Mucosa of descending colon (tissue), 3 donors: ENCODE data around the gene SAMD4A. TPM values are rescaled to one million over a fixed set of nuclear protein-coding genes. Genes with fewer than 3 reads are reported as not detected.

Source experiments
- ATAC-seq: fragments of 200-7000 bp; cut with Tn5 transposase; one replicate; pipeline ENCODE4 v1.9.1; 2020; ENCODE audit warnings: mild to moderate bottlenecking, moderate library complexity
- DNase-seq, 3 donors: peaks; one replicate each; pipeline ENCODE4 v3.0.0-alpha.2; 2020
- H3K36me3 ChIP-seq: fragments of 200-600 bp; one replicate; pipeline ENCODE4 v1.8.0; 2021; ENCODE audit warnings: low read depth, mild to moderate bottlenecking
- H3K4me1 ChIP-seq: fragments of 200-600 bp; one replicate; pipeline ENCODE4 v1.8.0; 2021; ENCODE audit warnings: low read depth, mild to moderate bottlenecking
- H3K4me3 ChIP-seq: fragments of 200-600 bp; one replicate; pipeline ENCODE4 v1.8.0; 2021; ENCODE audit warnings: mild to moderate bottlenecking
- H3K9me3 ChIP-seq: fragments of 200-600 bp; one replicate; pipeline ENCODE4 v1.8.0; 2021; ENCODE audit warnings: mild to moderate bottlenecking
- intact Hi-C, 2 donors: fragments of 100-400 bp; cut with DNase I in 1 of 2; cut with micrococcal nuclease in 1 of 2; formaldehyde crosslinking; loops; one replicate each; pipeline versions ENCODE4 v1.11.0 to v1.11.1; 2022; cut with DNase I, micrococcal nuclease
- total RNA-seq, 3 donors: library from RNA; stranded (reverse); fragmentation: NEBNext Ultra II Directional in 2 of 3; extraction: Animal tissue kit (Norgen Biotek cat#: 25700) in 2 of 3; gene quantifications; one replicate each; pipeline versions ENCODE4 v1.2.1 to v1.2.4, GENCODE V29; 2021 to 2023
- TF ChIP-seq, protein P1 (sequence below): fragments of 200-600 bp; IDR thresholded peaks from one replicate; pipeline ENCODE4 v1.8.0; 2022; ENCODE audit warnings: antibody characterized with exemption, mild to moderate bottlenecking
- donor health status: DM: no; HTN: no; CAD: no; lungs with moderate emphysema.
- donor health status: DM: no; HTN: no; CAD: no.
- donor health status: DM: no; HTN: yes; CAD: no.

The SAMD4A gene
- total RNA-seq, 3 donors from 2014 or later = 14.7 to 82.1 (median 16.5) TPM

DNA sequence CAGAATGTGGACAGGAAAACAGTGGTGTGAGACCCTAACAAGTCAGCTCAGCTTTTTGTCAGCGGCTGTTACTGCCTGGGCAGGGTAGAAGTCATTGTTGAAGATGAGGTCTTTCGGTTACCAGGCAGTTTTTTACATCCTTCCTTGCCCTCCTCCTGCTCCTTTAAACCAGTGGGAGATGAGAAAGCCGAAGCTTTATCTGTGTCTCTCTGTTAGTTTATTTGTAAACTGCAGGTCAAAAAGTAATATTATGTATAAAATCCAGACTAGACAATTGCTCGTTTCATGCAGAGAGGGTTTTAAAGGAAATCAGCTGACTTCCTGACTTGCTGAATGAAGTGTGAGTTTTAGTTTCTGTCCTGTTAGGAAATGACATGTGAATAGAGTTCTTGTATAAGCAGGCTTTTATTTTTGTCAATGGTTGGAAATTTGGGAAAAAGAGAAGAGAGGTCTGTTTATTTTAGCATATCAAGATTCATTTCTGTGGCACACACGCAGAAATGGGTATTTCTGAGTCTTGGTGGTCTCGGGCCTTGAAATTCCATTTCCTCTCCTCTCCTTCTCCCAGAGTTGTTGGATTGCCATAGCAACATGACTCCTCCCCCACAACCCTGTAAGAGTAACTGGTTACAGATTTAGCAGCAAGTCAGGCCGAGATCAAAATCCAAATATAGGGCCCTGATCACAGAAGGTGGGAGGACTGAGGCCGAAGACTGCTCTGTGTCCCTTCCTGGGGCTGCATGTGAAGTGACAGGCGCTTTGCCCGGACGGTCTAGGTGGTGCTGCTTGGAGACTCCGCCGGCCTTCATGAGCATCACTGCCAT lies 60.8 kb downstream of the SAMD4A start:
- intact Hi-C loops = no loop called here
- Histone ChIP-seq H3K4me1 (no peaks in the 10 kb centered on the region), H3K9me3 (no peaks in the 10 kb centered on the region), H3K4me3 (no peak overlapping the region), H3K36me3 (no peaks in the 10 kb centered on the region)
- DNase-seq (peak in 1 of 3 donors; percentile 45), ATAC-seq (peak; percentile 62)
- TF ChIP-seq, protein P1, sequence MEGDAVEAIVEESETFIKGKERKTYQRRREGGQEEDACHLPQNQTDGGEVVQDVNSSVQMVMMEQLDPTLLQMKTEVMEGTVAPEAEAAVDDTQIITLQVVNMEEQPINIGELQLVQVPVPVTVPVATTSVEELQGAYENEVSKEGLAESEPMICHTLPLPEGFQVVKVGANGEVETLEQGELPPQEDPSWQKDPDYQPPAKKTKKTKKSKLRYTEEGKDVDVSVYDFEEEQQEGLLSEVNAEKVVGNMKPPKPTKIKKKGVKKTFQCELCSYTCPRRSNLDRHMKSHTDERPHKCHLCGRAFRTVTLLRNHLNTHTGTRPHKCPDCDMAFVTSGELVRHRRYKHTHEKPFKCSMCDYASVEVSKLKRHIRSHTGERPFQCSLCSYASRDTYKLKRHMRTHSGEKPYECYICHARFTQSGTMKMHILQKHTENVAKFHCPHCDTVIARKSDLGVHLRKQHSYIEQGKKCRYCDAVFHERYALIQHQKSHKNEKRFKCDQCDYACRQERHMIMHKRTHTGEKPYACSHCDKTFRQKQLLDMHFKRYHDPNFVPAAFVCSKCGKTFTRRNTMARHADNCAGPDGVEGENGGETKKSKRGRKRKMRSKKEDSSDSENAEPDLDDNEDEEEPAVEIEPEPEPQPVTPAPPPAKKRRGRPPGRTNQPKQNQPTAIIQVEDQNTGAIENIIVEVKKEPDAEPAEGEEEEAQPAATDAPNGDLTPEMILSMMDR = no peak

DNA sequence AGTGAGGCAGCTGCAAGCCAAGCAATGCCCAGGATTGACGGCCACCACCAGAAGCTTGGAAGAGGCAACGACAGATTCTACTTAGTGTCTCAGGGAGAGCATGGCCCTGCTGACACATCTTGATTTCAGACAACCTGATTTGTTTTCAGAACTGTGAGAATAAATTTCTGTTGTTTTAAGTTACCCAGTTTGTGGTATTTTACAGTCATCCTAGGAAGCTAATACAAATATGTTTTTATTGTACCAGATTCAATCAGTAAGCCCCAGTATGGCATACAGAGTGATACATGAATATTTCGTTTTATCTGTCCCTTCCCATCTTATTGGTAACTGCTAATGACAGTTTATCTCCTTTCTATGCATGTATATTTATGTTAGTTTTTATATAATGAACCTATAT lies 62.3 kb downstream of the SAMD4A start:
- ATAC-seq (no peak), DNase-seq (no peak)
- H3K4me1 ChIP-seq = no peaks in the 10 kb centered on the region
- H3K9me3 ChIP-seq = no peaks in the 10 kb centered on the region
- no peak overlapping the region for H3K4me3 ChIP-seq
- TF ChIP-seq, protein P1 = no peak
- no peaks in the 10 kb centered on the region for H3K36me3 ChIP-seq
- intact Hi-C loops = no loop called here

DNA sequence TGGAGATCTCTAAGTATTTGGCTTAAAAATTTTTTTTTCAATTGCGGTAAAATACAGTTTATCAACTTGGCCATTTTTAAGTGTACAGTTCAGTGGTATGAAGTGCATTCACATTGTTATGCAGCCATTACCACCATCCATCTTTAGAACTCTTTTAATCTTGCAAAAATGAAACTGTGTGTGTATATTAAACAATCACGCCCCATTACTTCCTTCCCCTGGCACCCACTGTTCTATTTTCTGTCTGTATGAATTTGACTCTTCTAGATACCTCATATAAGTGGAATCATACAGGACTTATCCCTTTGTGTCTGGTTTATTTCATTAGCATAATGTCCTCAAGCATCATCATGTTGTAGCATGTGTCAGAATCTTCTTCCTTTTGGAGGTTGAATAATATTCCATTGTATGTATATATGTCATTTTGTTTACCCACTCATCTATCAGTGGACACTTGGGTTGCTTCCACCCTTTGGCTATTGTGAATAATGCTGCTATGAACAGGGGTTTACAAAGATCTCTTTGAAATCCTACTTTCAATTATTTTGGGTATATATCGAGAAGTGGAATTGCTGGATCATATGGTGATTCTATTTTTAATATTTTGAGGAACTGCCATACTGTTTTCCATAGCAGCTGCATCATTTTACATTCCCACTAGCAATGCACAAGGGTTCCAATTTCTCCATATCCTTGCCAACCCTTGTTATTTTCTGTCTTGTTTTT lies 62.9 kb downstream of the SAMD4A start:
- H3K36me3 ChIP-seq = no peaks in the 10 kb centered on the region
- no peaks in the 10 kb centered on the region for H3K4me1 ChIP-seq
- DNase-seq (no peak), ATAC-seq (no peak)
- H3K9me3 ChIP-seq = no peaks in the 10 kb centered on the region
- intact Hi-C loops = loop anchor here in 1 of 2 donors (10.0 kb wide), 1 partner anchor 55 kb away; no protein-coding TSS in a partner anchor
- TF ChIP-seq, protein P1 = no peak
- H3K4me3 ChIP-seq = no peak overlapping the region

DNA sequence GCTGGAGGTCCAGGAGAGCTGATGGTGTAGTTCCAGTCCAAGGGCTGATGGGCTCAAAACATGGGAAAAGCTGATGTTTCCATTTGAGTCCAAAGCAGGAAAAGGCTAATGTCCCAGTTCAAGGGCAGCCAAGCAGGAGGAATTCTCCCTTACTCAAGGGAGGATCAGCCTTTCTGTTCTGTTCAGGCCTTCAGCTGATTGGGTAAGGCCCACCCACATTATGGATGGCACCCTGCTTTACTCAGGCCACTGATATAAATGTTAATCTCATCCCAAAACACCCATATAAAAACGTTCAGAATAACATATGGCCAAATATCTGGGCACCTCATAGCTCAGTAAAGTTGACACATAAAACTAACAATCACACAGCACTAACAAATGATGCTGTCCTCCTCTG lies 64.1 kb downstream of the SAMD4A start:
- no peaks in the 10 kb centered on the region for H3K9me3 ChIP-seq
- ATAC-seq = no peak
- DNase-seq = no peak
- H3K4me3 ChIP-seq = no peak overlapping the region
- H3K4me1 ChIP-seq = no peaks in the 10 kb centered on the region
- intact Hi-C loops = loop anchor here in 1 of 2 donors (10.0 kb wide), 1 partner anchor 56 kb away; no protein-coding TSS in a partner anchor
- H3K36me3 ChIP-seq = no peaks in the 10 kb centered on the region
- TF ChIP-seq, protein P1 = no peak

- DNase-seq (no peak), ATAC-seq (no peak)
- intact Hi-C loops = loop anchor here in 1 of 2 donors (10.0 kb wide), 1 partner anchor 58 kb away; no protein-coding TSS in a partner anchor
- no peaks in the 10 kb centered on the region for H3K36me3 ChIP-seq
- TF ChIP-seq, protein P1 = no peak
- H3K4me1 ChIP-seq = no peaks in the 10 kb centered on the region
- H3K9me3 ChIP-seq = no peaks in the 10 kb centered on the region
- no peak overlapping the region for H3K4me3 ChIP-seq
Observed at GRCh38 chr14:54632452-54632851, 65.5 kb downstream of the SAMD4A start.
